Measurements from ENCODE around the gene EML4.
"Not testable (repeated sequence)": the region's sequence is repeated elsewhere in the genome, so short reads cannot be mapped to it uniquely, and the experiment has no call there.

EML4 gene

GRCh38 chr2:42169100-42169873, at the start of gene EML4:
Gene EML4 (plus strand): TSS chr2:42169353. CDS start chr2:42169612, 259 bp downstream.
- peak; percentile 85 to 90 (median 85) for DNase-seq (ENCODE audit: low read depth in 3 of 3)

- no peak for DNase-seq (ENCODE audit: low read depth in 3 of 3)
Measured at GRCh38 chr2:42123426-42123825, 45.7 kb upstream of the EML4 start.

- DNase-seq (ENCODE audit: low read depth in 3 of 3) = no peak
Measured at GRCh38 chr2:42124011-42124785, 45.0 kb upstream of the EML4 start.

GRCh38 chr2:42125841-42126594, 43.1 kb upstream of the EML4 start:
- no peak for DNase-seq (ENCODE audit: low read depth in 3 of 3)

GRCh38 chr2:42126873-42127272, 42.3 kb upstream of the EML4 start:
- DNase-seq (ENCODE audit: low read depth in 3 of 3) = not testable (repeated sequence)

GRCh38 chr2:42127425-42128424, 41.4 kb upstream of the EML4 start:
- DNase-seq (ENCODE audit: low read depth in 3 of 3) = no peak

- DNase-seq (ENCODE audit: low read depth in 3 of 3) = no peak
Measured at GRCh38 chr2:42128721-42129486, 40.2 kb upstream of the EML4 start.

- DNase-seq (ENCODE audit: low read depth in 3 of 3) = no peak
Measured at GRCh38 chr2:42129487-42129852, 39.7 kb upstream of the EML4 start.

GRCh38 chr2:42129947-42130346, 39.2 kb upstream of the EML4 start:
- DNase-seq (ENCODE audit: low read depth in 3 of 3) = no peak

- DNase-seq (ENCODE audit: low read depth in 3 of 3) = not testable (repeated sequence)
Measured at GRCh38 chr2:42130858-42131257, 38.3 kb upstream of the EML4 start.

GRCh38 chr2:42132191-42132965, 36.8 kb upstream of the EML4 start:
- DNase-seq (ENCODE audit: low read depth in 3 of 3) = no peak

- peak; percentile 69 to 82 (median 75) for DNase-seq (ENCODE audit: low read depth in 3 of 3)
Measured at GRCh38 chr2:42132966-42133641, 36.0 kb upstream of the EML4 start.

GRCh38 chr2:42133771-42134195, 35.4 kb upstream of the EML4 start:
- no peak for DNase-seq (ENCODE audit: low read depth in 3 of 3)

GRCh38 chr2:42134401-42134932, 34.7 kb upstream of the EML4 start:
- not testable (repeated sequence) for DNase-seq (ENCODE audit: low read depth in 3 of 3)

GRCh38 chr2:42135381-42136312, 33.5 kb upstream of the EML4 start:
- DNase-seq (ENCODE audit: low read depth in 3 of 3) = no peak

GRCh38 chr2:42136782-42137124, 32.4 kb upstream of the EML4 start:
- DNase-seq (ENCODE audit: low read depth in 3 of 3) = no peak

GRCh38 chr2:42137125-42137841, 31.9 kb upstream of the EML4 start:
- no peak for DNase-seq (ENCODE audit: low read depth in 3 of 3)

Data from stimulated activated CD4-positive, alpha-beta T cell treated with anti-CD3 and anti-CD28 coated beads, TNF-alpha, amount 100 ng/mL, for 48 hours (primary cell).